K562 (cell line): ENCODE measurements around the gene VPS13D. TPM values are rescaled to one million over a fixed set of nuclear protein-coding genes. Genes with fewer than 3 reads are reported as not detected.

Experiments
- ADNP ChIP-seq: fragments of 200-800 bp; sonication (Bioruptor generic); IDR thresholded peaks from 2 replicates; pipeline ENCODE4 v1.6.1; 2016; ENCODE audit warnings: missing genetic modification characterization, missing compliant biosample characterization
- CBX1 ChIP-seq: sonication (generic); IDR thresholded peaks from 2 replicates; pipeline ENCODE4 v1.6.1; 2016; ENCODE audit warnings: antibody characterized with exemption, low read depth, mild to moderate bottlenecking
- CEBPG ChIP-seq, 3 experiments: fragments of 200-800 bp in 1 of 3; sonication (Bioruptor generic) in 1 of 3; sonication (generic) in 1 of 3; formaldehyde crosslinking in 1 of 3; IDR thresholded peaks in 2 of 3; conservative IDR thresholded peaks in 1 of 3; 2 replicates each; pipeline versions ENCODE4 v1.6.1 to v1.8.0; 2016 to 2022; ENCODE audit warnings: missing compliant biosample characterization in 2 of 3, missing genetic modification characterization in 2 of 3, mild to moderate bottlenecking in 1 of 3, missing genetic modification reagents in 1 of 3
- CREM ChIP-seq: IDR thresholded peaks from 2 replicates; pipeline ENCODE4 v1.6.1; 2014; ENCODE audit warnings: antibody characterized with exemption, low read depth
- ESRRA ChIP-seq: fragments of 450-650 bp; IDR thresholded peaks from 2 replicates; pipeline ENCODE4 v1.6.1; 2014; ENCODE audit warnings: low read depth, mild to moderate bottlenecking, moderate library complexity, borderline replicate concordance
- GATAD2A ChIP-seq: fragments of 450-650 bp; IDR thresholded peaks from 2 replicates; pipeline ENCODE4 v1.6.1; 2017
- HDAC2 ChIP-seq: fragments of 450-650 bp; IDR thresholded peaks from 2 replicates; pipeline ENCODE4 v1.6.1; 2016; ENCODE audit warnings: mild to moderate bottlenecking
- KDM1A ChIP-seq, 2 experiments: fragments of 450-650 bp; IDR thresholded peaks; 2 replicates each; pipeline ENCODE4 v1.6.1; 2016; ENCODE audit warnings: mild to moderate bottlenecking in 2 of 2
- KLF13 ChIP-seq: fragments of 450-650 bp; IDR thresholded peaks from 2 replicates; pipeline ENCODE4 v1.6.1; 2016; ENCODE audit warnings: missing genetic modification characterization, low read depth, mild to moderate bottlenecking, missing compliant biosample characterization, moderate library complexity, borderline replicate concordance
- KLF16 ChIP-seq: IDR thresholded peaks from 2 replicates; pipeline ENCODE4 v1.6.1; 2016; ENCODE audit warnings: antibody characterized with exemption
- MAX ChIP-seq: sonication (generic); formaldehyde crosslinking; IDR thresholded peaks from 2 replicates; pipeline ENCODE4 v1.9.0; 2022; ENCODE audit warnings: mild to moderate bottlenecking, missing genetic modification reagents
- MCM2 ChIP-seq: fragments of 450-650 bp; IDR thresholded peaks from 2 replicates; pipeline ENCODE4 v1.6.1; 2017; ENCODE audit warnings: low read depth, mild to moderate bottlenecking
- MEF2D ChIP-seq: conservative IDR thresholded peaks from 2 replicates; pipeline ENCODE4 v1.6.1; 2016; ENCODE audit warnings: low read depth, missing genetic modification characterization, missing compliant biosample characterization
- MIER1 ChIP-seq: fragments of 450-650 bp; IDR thresholded peaks from 2 replicates; pipeline ENCODE4 v1.6.1; 2016; ENCODE audit warnings: antibody characterized with exemption, mild to moderate bottlenecking, low read depth
- PKNOX1 ChIP-seq: fragments of 450-650 bp; IDR thresholded peaks from 2 replicates; pipeline ENCODE4 v1.6.1; 2016
- YY1 ChIP-seq, 3 experiments: IDR thresholded peaks; 2 replicates each; pipeline ENCODE4 v1.6.1; 2011; ENCODE audit warnings: low read length in 2 of 3, mild to moderate bottlenecking in 2 of 3, moderate library complexity in 2 of 3, borderline replicate concordance in 1 of 3, control low read depth in 1 of 3, low read depth in 1 of 3; ENCODE audit not compliant: insufficient read depth in 3 of 3, insufficient replicate concordance in 2 of 3, control insufficient read depth in 1 of 3, insufficient read length in 1 of 3; ENCODE audit errors: extremely low read depth in 1 of 3
- ZBTB33 ChIP-seq: sonication (generic); formaldehyde crosslinking; IDR thresholded peaks from 2 replicates; pipeline ENCODE4 v1.8.1; 2023; ENCODE audit warnings: mild to moderate bottlenecking, missing genetic modification reagents
- ZNF592 ChIP-seq: fragments of 450-650 bp; IDR thresholded peaks from 2 replicates; pipeline ENCODE4 v1.6.1; 2017; ENCODE audit warnings: antibody characterized with exemption, mild to moderate bottlenecking
- ZNF79 ChIP-seq: fragments of 250-450 bp; sonication (Bioruptor Pico); IDR thresholded peaks from 2 replicates; pipeline ENCODE4 v1.4.0; 2020; ENCODE audit warnings: low read depth, mild to moderate bottlenecking, moderate library complexity
- polyA plus RNA-seq, 8 experiments: library from polyadenylated mRNA; depleted of rRNA in 4 of 8; stranded (reverse) in 5 of 8; unstranded in 3 of 8; fragments of >200 nt; fragmentation: Nextera tagmentation in 2 of 8; fragmentation: Illumina TruSeq in 1 of 8; extraction: Ambion mirVana in 2 of 8; extraction: Trizol in 1 of 8; gene quantifications; 2 replicates each; pipeline versions ENCODE4 v1.2.1 to v1.2.3, GENCODE V29; 2011 to 2014; ENCODE audit warnings: inconsistent platforms in 1 of 8, missing spikeins in 1 of 8
- total RNA-seq, 7 experiments: library from RNA; depleted of rRNA in 6 of 7; stranded (reverse); fragments of >200 nt in 6 of 7; fragmentation: Illumina TruSeq in 2 of 7; extraction: Trizol in 2 of 7; gene quantifications; 2 replicates each; pipeline versions ENCODE4 v1.2.1 to v1.2.3, GENCODE V29; 2011 to 2021; ENCODE audit warnings: low replicate concordance in 1 of 7

Gene VPS13D
- total and polyA plus RNA-seq, 9 of the 15 experiments (the other 6 are each of a cell fraction or from before 2014, with no cell fraction given) = 6.1 to 51.5 (median 38.5) TPM

GRCh38 chr1:12539705-12540579 lies 310.1 kb downstream of the VPS13D start (continued):
- TF ChIP-seq ZNF79 (CRISPR knock-in tag) (no peak), ZNF592 (peak; percentile 38; the same call in 1 of the 2 replicates), PKNOX1 (no peak), CREM (peak; percentile 49; the same call in 1 of the 2 replicates), KDM1A (IDR thresholded peaks at IDR 0.05) (peak; percentile 82 to 84; a peak in 3 of 4 replicates), KLF16 (0 out of 2 replicates have a peak, but pooled peaks have one; percentile 11), CEBPG (CRISPR knock-in tag; IDR thresholded peaks at IDR 0.05) (0 out of 2 replicates have a peak, but pooled peaks have one; percentile 24), CEBPG (tag; conservative IDR thresholded peaks at IDR 0.05 in 1 of 2, IDR thresholded peaks at IDR 0.05 in 1 of 2) (no peak), CBX1 (0 out of 2 replicates have a peak, but pooled peaks have one; percentile 41), GATAD2A (0 out of 2 replicates have a peak, but pooled peaks have one; percentile 15), HDAC2 (peak; percentile 70), YY1 (IDR thresholded peaks at IDR 0.05; ENCODE audit: borderline replicate concordance in 1 of 3, control insufficient read depth in 1 of 3, extremely low read depth in 1 of 3, insufficient read depth in 3 of 3, insufficient read length in 1 of 3, insufficient replicate concordance in 2 of 3, low read depth in 1 of 3, low read length in 2 of 3) (peak in 1 of 3 experiments; percentile 9), MCM2 (no peak), MEF2D (tag) (no peak), KLF13 (tag) (no peak), MIER1 (no peak), MAX (no peak), ESRRA (no peak), ADNP (peak; percentile 72; the same call in 1 of the 2 replicates), ZBTB33 (peak; percentile 18; the same call in 1 of the 2 replicates)
